GM23248 (cell line): ENCODE measurements around the gene GPS2. TPM values are rescaled to one million over a fixed set of nuclear protein-coding genes. Genes with fewer than 3 reads are reported as not detected.
A peak's percentile ranks its signal among the peaks of the same experiment; 100 is the strongest.

Experiments
- DNase-seq: peaks from one replicate; pipeline ENCODE4 v3.0.0-alpha.2; 2015
- H2AFZ ChIP-seq: fragments of 200-600 bp; sonication (generic); 2 replicates; pipeline ENCODE4 v1.6.1; 2016; ENCODE audit warnings: antibody characterized with exemption
- H3F3A ChIP-seq: fragments of 200-600 bp; sonication (generic); 2 replicates; pipeline ENCODE4 v1.6.1; 2016; ENCODE audit warnings: mild to moderate bottlenecking, antibody characterized with exemption, mixed run types; ENCODE audit not compliant: insufficient read depth
- H3K27ac ChIP-seq: fragments of 200-600 bp; sonication (generic); 2 replicates; pipeline ENCODE4 v1.5.1; 2016; ENCODE audit warnings: mild to moderate bottlenecking
- H3K27me3 ChIP-seq: fragments of 200-600 bp; sonication (generic); replicated peaks from 2 replicates; pipeline ENCODE4 v1.6.1; 2016; ENCODE audit warnings: mild to moderate bottlenecking; ENCODE audit not compliant: insufficient read depth
- H3K36me3 ChIP-seq: fragments of 200-600 bp; sonication (generic); 2 replicates; pipeline ENCODE4 v1.6.1; 2016; ENCODE audit warnings: low read depth, mild to moderate bottlenecking
- H3K4me1 ChIP-seq: fragments of 200-600 bp; sonication (generic); 2 replicates; pipeline ENCODE4 v1.6.1; 2016; ENCODE audit warnings: mild to moderate bottlenecking; ENCODE audit not compliant: insufficient read depth
- H3K4me2 ChIP-seq: fragments of 200-600 bp; sonication (generic); one replicate; pipeline ENCODE4 v1.6.1; 2016; ENCODE audit warnings: mild to moderate bottlenecking; ENCODE audit not compliant: unreplicated experiment
- H3K4me3 ChIP-seq: fragments of 200-600 bp; sonication (generic); 2 replicates; pipeline ENCODE4 v1.5.1; 2016; ENCODE audit warnings: mild to moderate bottlenecking
- H3K79me2 ChIP-seq: fragments of 200-600 bp; sonication (generic); 2 replicates; pipeline ENCODE4 v1.6.1; 2016; ENCODE audit warnings: mild to moderate bottlenecking; ENCODE audit not compliant: insufficient read depth
- H3K9ac ChIP-seq: fragments of 200-600 bp; sonication (generic); 2 replicates; pipeline ENCODE4 v1.6.1; 2016; ENCODE audit warnings: mild to moderate bottlenecking
- H3K9me2 ChIP-seq: fragments of 200-600 bp; sonication (generic); 2 replicates; pipeline ENCODE4 v1.6.1; 2016; ENCODE audit warnings: mixed run types, mild to moderate bottlenecking, moderate library complexity; ENCODE audit not compliant: insufficient read depth
- H3K9me3 ChIP-seq: fragments of 200-600 bp; sonication (generic); one replicate; pipeline ENCODE4 v1.6.1; 2017; ENCODE audit warnings: low read depth
- H4K20me1 ChIP-seq: fragments of 200-600 bp; sonication (generic); 2 replicates; pipeline ENCODE4 v1.6.0; 2016; ENCODE audit not compliant: insufficient read depth
- EZH2 ChIP-seq: fragments of 200-600 bp; sonication (generic); IDR thresholded peaks from 2 replicates; pipeline ENCODE4 v1.6.1; 2018; ENCODE audit warnings: antibody characterized with exemption, mild to moderate bottlenecking; ENCODE audit not compliant: insufficient read depth, poor library complexity, severe bottlenecking
- EZH2phosphoT487 ChIP-seq: fragments of 200-600 bp; sonication (generic); IDR thresholded peaks from 2 replicates; pipeline ENCODE4 v1.6.1; 2018; ENCODE audit warnings: antibody characterized with exemption, moderate library complexity, mild to moderate bottlenecking, low read depth; ENCODE audit not compliant: insufficient read depth
- WGBS, 2 experiments: methylation state at CpG; one replicate each; pipeline ENCODE4 v1.1.6; 2015 to 2017; ENCODE audit warnings: low lambda C conversion rate in 2 of 2, low coverage in 1 of 2; ENCODE audit errors: missing lambda C conversion rate in 2 of 2; 5-methylcytosine and 5-hydroxymethylcytosine counted together
- in situ Hi-C: fragments of 300-500 bp; cut with MboI; formaldehyde crosslinking; loops from 2 replicates; pipeline ENCODE4 v1.15.0; 2020
- polyA plus RNA-seq: library from polyadenylated mRNA; unstranded; fragments of >200 nt; fragmentation: Nextera tagmentation; extraction: Ambion mirVana; gene quantifications from 2 replicates; pipeline ENCODE4 v1.2.1, GENCODE V29; 2016
- total RNA-seq: library from RNA; depleted of rRNA; stranded (reverse); fragments of >200 nt; shearing (Covaris generic); gene quantifications from 2 replicates; pipeline ENCODE4 v1.2.3, GENCODE V29; 2014

GPS2 gene
- total and polyA plus RNA-seq, 2 experiments from 2014 or later: 50.1 to 53.8 TPM

DNA sequence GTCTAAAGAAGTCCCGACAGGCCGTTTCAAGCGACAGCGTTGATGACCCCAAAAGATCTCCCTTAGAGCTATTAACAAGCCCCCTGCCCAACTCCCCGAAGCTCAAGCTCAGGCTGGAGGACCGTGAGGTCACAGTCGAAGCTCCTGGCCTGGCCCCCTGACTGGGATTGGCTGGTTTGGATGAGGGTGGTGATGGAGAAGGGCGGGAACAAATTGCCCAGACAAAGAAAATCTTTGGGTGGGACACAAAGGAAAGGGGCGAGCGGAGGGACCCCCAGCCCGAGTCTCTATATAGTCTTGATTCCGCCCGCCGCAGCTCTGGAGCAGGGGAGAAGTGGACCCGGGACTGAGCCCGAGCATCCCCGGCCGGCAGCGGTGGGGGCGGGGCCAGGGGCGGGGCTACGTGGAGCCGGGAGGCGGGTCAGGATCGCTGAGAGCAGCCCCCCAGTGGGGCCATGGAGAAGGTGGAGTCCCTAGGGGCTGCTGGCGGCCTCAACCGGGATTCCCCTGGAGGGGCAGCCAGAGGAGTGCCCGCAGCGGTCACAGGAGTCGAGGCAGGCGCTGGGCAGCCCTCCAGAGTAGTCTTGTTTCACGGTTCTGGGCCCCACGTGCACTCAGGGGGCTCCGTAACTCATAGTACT, 15.0 kb upstream of the GPS2 start:
- Histone ChIP-seq H2AFZ (peak overlapping the region; percentile 87), H3K4me2 (peak overlapping the region; percentile 88), H3K9me2 (no peaks in the 10 kb centered on the region), H4K20me1 (no peaks in the 10 kb centered on the region), H3K4me1 (peaks cover 7% of the 10 kb centered on the region; the same call in 1 of the 2 replicates), H3K4me3 (peak overlapping the region; percentile 83), H3K79me2 (peaks cover 21% of the 10 kb centered on the region), H3F3A (no peaks in the 10 kb centered on the region), H3K36me3 (no peaks in the 10 kb centered on the region), H3K9ac (peak overlapping the region; percentile 80), H3K27me3 (no peaks in the 10 kb centered on the region), H3K9me3 (no peaks in the 10 kb centered on the region), H3K27ac (peak overlapping the region; percentile 60)
- in situ Hi-C loops: no loop called here
- peak; percentile 88 for DNase-seq
- WGBS, 2 experiments: 0 to 2% methylated on average over 23 to 33 of the region's 34 CpGs
- TF ChIP-seq EZH2: no peak
- no peak for TF ChIP-seq EZH2phosphoT487

DNA sequence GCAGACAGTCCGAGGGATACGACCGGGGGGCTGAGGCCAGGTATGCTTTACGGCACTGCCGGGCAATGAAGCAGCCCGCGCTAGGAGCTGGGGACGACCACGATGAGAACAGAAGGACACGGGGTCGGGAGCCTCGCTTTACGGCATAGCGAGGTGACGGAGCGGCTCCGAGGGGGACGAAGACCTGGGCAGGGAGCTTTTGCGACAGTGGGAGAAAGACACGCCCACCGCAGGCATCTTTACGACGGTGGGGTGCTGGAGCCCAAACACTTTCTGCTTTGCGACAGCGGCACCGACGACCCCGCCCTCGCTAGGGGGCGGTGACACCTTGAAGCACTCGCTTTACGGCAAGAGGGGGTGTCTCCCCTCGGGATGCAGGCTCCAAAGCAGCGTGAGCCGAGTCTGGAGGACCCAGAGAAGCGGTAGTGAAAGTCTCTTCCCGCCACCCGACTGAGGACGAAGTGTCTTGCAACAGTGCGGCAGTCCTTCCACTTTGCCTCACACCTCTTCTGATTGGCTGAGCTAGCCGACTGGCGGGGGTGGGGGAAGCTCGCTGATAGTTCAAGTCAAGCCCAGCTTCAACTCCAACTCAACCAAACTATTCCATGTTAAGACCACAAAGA, 14.3 kb upstream of the GPS2 start:
- H3K36me3 ChIP-seq: no peaks in the 10 kb centered on the region; the same call in 1 of the 2 replicates
- in situ Hi-C loops: no loop called here
- 0% methylated on average over 41 to 43 of the region's 43 CpGs for WGBS, 2 experiments
- no peaks in the 10 kb centered on the region for H3K9me3 ChIP-seq
- H3K4me2 ChIP-seq: peak overlapping the region; percentile 88
- no peaks in the 10 kb centered on the region for H3K27me3 ChIP-seq
- H3F3A ChIP-seq: no peaks in the 10 kb centered on the region
- no peaks in the 10 kb centered on the region for H4K20me1 ChIP-seq
- peak overlapping the region; percentile 87 for H2AFZ ChIP-seq
- H3K4me3 ChIP-seq: peak overlapping the region; percentile 83
- no peak for TF ChIP-seq EZH2
- no peak for TF ChIP-seq EZH2phosphoT487
- peaks cover 7% of the 10 kb centered on the region; the same call in 1 of the 2 replicates for H3K4me1 ChIP-seq
- DNase-seq: peak; percentile 98
- H3K9ac ChIP-seq: peak overlapping the region; percentile 80
- no peaks in the 10 kb centered on the region for H3K9me2 ChIP-seq
- peaks cover 21% of the 10 kb centered on the region for H3K79me2 ChIP-seq
- H3K27ac ChIP-seq: peak overlapping the region; percentile 60

DNA sequence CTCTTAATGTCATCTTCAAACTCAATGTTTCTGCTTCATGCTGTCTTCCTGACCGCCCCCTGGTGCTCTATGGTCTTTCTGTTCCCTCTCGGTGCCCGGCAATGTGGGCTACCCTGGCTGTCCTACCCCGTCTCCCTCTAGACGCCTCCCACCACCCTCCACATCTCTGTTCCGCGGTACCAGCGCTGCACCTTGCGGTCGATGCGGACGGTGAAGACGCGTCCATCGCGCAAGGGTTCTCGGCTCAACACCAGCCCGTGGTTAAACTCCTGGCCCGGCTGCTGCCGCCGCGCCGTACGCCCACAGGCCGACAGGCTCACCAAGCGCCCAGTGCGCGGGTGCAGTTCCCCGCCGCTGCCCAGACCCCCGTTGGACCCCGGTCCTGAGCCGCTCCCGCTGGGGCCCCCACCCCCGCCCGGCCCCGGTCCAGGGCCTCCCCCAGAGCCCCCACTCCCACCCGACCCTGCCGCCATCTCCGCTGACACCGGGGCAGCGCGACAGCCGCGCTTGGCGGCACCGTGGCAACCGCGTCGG, 13.7 kb upstream of the GPS2 start, which contains the start of gene NEURL4:
Gene NEURL4 (minus strand): TSS at position 496 of the 534 bp plus-strand sequence. CDS start 23 bp downstream, at position 473.
- peak within 1 kb of the TSS; percentile 80 for H3K9ac ChIP-seq
- H3F3A ChIP-seq: no peaks in the 10 kb centered on the region
- peak within 1 kb of the TSS; percentile 60 for H3K27ac ChIP-seq
- no peaks in the 10 kb centered on the region; the same call in 1 of the 2 replicates for H3K36me3 ChIP-seq
- peaks cover 7% of the 10 kb centered on the region; the same call in 1 of the 2 replicates for H3K4me1 ChIP-seq
- H3K9me2 ChIP-seq: no peaks in the 10 kb centered on the region
- H4K20me1 ChIP-seq: no peaks in the 10 kb centered on the region
- WGBS, 2 experiments: 0 to 2% methylated on average over 35 to 49 of the region's 50 CpGs
- H2AFZ ChIP-seq: peak within 1 kb of the TSS; percentile 87
- no peaks in the 10 kb centered on the region for H3K9me3 ChIP-seq
- peak within 1 kb of the TSS; percentile 88 for H3K4me2 ChIP-seq
- H3K4me3 ChIP-seq: peak within 1 kb of the TSS; percentile 83
- TF ChIP-seq EZH2 (no peak), EZH2phosphoT487 (no peak)
- peaks cover 21% of the 10 kb centered on the region for H3K79me2 ChIP-seq
- in situ Hi-C loops: no loop called here
- peak; percentile 76 for DNase-seq
- H3K27me3 ChIP-seq: no peaks in the 10 kb centered on the region

DNA sequence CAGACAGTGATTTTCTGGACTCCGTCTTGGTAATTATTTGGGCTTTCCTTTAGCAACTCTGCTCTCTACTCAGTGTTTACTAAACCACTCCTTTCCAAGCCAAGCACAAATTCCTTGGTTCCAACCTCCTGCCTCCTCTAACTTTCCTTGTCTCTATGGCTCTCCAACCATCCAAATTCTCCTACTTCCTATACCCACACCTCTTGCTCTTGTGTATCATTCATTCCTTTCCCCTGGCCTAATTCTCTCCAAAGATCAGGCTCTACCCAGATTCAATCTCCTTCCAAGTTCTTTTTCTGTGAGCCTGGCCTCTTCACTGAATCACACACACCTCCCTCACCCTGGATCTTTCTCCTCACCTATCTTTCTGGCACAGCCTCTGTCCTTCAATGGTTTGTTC, 12.8 kb upstream of the GPS2 start:
- Histone ChIP-seq H3K4me2 (peak overlapping the region; percentile 88), H3K27ac (no peak overlapping the region), H3K9ac (peak overlapping the region; percentile 80), H3K9me2 (no peaks in the 10 kb centered on the region), H4K20me1 (no peaks in the 10 kb centered on the region), H3K4me3 (peak overlapping the region; percentile 83), H3K79me2 (peaks cover 21% of the 10 kb centered on the region), H2AFZ (no peak overlapping the region), H3K9me3 (no peaks in the 10 kb centered on the region), H3K27me3 (no peaks in the 10 kb centered on the region), H3F3A (no peaks in the 10 kb centered on the region), H3K36me3 (peaks cover 7% of the 10 kb centered on the region; the same call in 1 of the 2 replicates), H3K4me1 (peaks cover 7% of the 10 kb centered on the region; the same call in 1 of the 2 replicates)
- in situ Hi-C loops: no loop called here
- 56 to 67% methylated on average over 1 of the region's 1 CpG for WGBS, 2 experiments
- no peak for DNase-seq
- no peak for TF ChIP-seq EZH2
- no peak for TF ChIP-seq EZH2phosphoT487
